ENCODE data around the gene CBX6. TPM values are rescaled to one million over a fixed set of nuclear protein-coding genes. Genes with fewer than 3 reads are reported as not detected.
"Not testable (repeated sequence)": the region's sequence is repeated elsewhere in the genome, so short reads cannot be mapped to it uniquely, and the experiment has no call there.

Gene CBX6
- total RNA-seq, 1 donor from 2014 or later: 11.0 TPM

DNA sequence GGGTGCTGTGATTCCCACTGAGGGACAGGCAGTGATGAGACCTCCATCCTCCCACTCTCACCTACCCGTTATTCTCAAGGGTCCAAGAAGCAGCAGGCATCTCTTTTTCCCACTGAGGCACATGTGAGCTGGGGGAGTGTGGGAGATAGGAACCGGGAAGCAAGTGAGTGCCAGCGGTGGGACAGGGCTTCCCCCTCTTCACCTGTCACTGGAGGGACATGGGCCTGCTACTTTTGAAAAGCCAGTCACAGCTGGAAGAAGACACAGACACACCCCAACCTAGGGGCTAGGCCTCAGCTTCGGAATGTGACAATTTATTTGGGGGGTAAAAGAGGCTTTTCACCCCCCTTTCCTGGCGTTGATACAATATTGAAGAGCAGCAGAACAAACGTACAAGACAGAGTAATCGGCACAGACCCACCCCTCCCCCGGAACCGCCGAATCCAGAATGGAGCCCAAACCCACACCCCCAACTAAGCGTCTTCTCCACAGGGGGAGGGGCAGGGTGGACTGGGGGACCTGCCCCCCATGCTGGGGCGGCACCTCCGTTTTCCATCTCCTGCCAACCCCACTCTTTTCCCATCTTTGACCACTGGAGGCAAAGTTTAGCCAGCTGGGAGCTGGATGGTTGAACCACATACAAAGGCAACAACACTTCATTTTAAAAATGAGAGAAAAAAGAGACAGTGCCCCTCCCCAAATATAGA lies 10.7 kb downstream of the CBX6 start:
- no peak for DNase-seq (ENCODE audit: low spot score)
- H3K27ac Mint-ChIP-seq (ENCODE audit: unreplicated experiment): no peak overlapping the region

GRCh38 chr22:38860283-38861169 lies 11.5 kb downstream of the CBX6 start:
- no peak overlapping the region for H3K27ac Mint-ChIP-seq (ENCODE audit: unreplicated experiment)

More for the DNA sequence above, 10.7 kb downstream of the CBX6 start:
- no peaks in the 10 kb centered on the region for H3K4me1 Mint-ChIP-seq (ENCODE audit: unreplicated experiment)
- H3K27me3 Mint-ChIP-seq (ENCODE audit: unreplicated experiment): peaks cover 2% of the 10 kb centered on the region
- H3K9me3 Mint-ChIP-seq (ENCODE audit: unreplicated experiment): no peaks in the 10 kb centered on the region
- H3K4me3 Mint-ChIP-seq (ENCODE audit: unreplicated experiment): no peak overlapping the region
- H3K36me3 Mint-ChIP-seq (ENCODE audit: low read depth, unreplicated experiment): no peaks in the 10 kb centered on the region
- TF ChIP-seq, protein P1, sequence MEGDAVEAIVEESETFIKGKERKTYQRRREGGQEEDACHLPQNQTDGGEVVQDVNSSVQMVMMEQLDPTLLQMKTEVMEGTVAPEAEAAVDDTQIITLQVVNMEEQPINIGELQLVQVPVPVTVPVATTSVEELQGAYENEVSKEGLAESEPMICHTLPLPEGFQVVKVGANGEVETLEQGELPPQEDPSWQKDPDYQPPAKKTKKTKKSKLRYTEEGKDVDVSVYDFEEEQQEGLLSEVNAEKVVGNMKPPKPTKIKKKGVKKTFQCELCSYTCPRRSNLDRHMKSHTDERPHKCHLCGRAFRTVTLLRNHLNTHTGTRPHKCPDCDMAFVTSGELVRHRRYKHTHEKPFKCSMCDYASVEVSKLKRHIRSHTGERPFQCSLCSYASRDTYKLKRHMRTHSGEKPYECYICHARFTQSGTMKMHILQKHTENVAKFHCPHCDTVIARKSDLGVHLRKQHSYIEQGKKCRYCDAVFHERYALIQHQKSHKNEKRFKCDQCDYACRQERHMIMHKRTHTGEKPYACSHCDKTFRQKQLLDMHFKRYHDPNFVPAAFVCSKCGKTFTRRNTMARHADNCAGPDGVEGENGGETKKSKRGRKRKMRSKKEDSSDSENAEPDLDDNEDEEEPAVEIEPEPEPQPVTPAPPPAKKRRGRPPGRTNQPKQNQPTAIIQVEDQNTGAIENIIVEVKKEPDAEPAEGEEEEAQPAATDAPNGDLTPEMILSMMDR (IDR thresholded peaks at IDR 0.05; ENCODE audit: unreplicated experiment): no peak

GRCh38 chr22:38859581-38860282 lies 12.3 kb downstream of the CBX6 start:
- TF ChIP-seq, protein P1 (IDR thresholded peaks at IDR 0.05; ENCODE audit: unreplicated experiment): no peak
- no peak for DNase-seq (ENCODE audit: low spot score)
- no peak overlapping the region for H3K27ac Mint-ChIP-seq (ENCODE audit: unreplicated experiment)
- H3K27me3 Mint-ChIP-seq (ENCODE audit: unreplicated experiment): peaks cover 2% of the 10 kb centered on the region
- H3K9me3 Mint-ChIP-seq (ENCODE audit: unreplicated experiment): no peaks in the 10 kb centered on the region
- no peaks in the 10 kb centered on the region for H3K36me3 Mint-ChIP-seq (ENCODE audit: low read depth, unreplicated experiment)
- H3K4me3 Mint-ChIP-seq (ENCODE audit: unreplicated experiment): no peak overlapping the region
- H3K4me1 Mint-ChIP-seq (ENCODE audit: unreplicated experiment): no peaks in the 10 kb centered on the region

More at GRCh38 chr22:38860283-38861169, 11.5 kb downstream of the CBX6 start:
- no peak for DNase-seq (ENCODE audit: low spot score)
- peaks cover 2% of the 10 kb centered on the region for H3K27me3 Mint-ChIP-seq (ENCODE audit: unreplicated experiment)
- H3K9me3 Mint-ChIP-seq (ENCODE audit: unreplicated experiment): no peaks in the 10 kb centered on the region
- TF ChIP-seq, protein P1 (IDR thresholded peaks at IDR 0.05; ENCODE audit: unreplicated experiment): no peak
- no peaks in the 10 kb centered on the region for H3K4me1 Mint-ChIP-seq (ENCODE audit: unreplicated experiment)
- H3K4me3 Mint-ChIP-seq (ENCODE audit: unreplicated experiment): no peak overlapping the region
- H3K36me3 Mint-ChIP-seq (ENCODE audit: low read depth, unreplicated experiment): no peaks in the 10 kb centered on the region

DNA sequence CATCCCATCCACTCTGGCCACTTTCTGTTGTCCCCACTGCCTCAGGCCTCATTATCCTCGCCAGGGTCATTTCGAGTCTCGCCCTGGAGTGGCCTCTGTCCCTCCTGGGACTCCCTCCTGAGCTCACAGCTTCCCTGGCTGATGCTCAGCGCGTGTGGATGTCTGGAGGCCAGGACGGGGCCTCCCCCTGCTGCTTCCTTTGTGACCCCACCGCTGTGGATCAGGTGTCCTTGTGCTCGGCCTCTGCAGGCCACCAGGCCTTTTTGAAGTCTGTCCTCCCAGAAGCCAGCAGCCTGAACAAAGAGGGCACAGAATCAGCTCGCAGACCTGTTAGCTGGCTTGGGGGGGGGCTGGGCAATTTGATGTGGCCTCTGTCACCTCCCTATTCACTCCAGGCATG lies 13.5 kb downstream of the CBX6 start:
- Mint-ChIP-seq H3K27ac (ENCODE audit: unreplicated experiment) (no peak overlapping the region), H3K9me3 (ENCODE audit: unreplicated experiment) (no peaks in the 10 kb centered on the region), H3K27me3 (ENCODE audit: unreplicated experiment) (no peaks in the 10 kb centered on the region), H3K4me1 (ENCODE audit: unreplicated experiment) (no peaks in the 10 kb centered on the region), H3K36me3 (ENCODE audit: low read depth, unreplicated experiment) (no peaks in the 10 kb centered on the region), H3K4me3 (ENCODE audit: unreplicated experiment) (no peak overlapping the region)
- TF ChIP-seq, protein P1 (IDR thresholded peaks at IDR 0.05; ENCODE audit: unreplicated experiment): no peak
- DNase-seq (ENCODE audit: low spot score): no peak

- not testable (repeated sequence) for H3K27me3 Mint-ChIP-seq (ENCODE audit: unreplicated experiment); H3K36me3 Mint-ChIP-seq (ENCODE audit: low read depth, unreplicated experiment); H3K27ac Mint-ChIP-seq (ENCODE audit: unreplicated experiment); H3K4me1 Mint-ChIP-seq (ENCODE audit: unreplicated experiment); H3K4me3 Mint-ChIP-seq (ENCODE audit: unreplicated experiment); H3K9me3 Mint-ChIP-seq (ENCODE audit: unreplicated experiment); DNase-seq (ENCODE audit: low spot score)
Observed at GRCh38 chr22:38854476-38854875, 17.5 kb downstream of the CBX6 start.

DNA sequence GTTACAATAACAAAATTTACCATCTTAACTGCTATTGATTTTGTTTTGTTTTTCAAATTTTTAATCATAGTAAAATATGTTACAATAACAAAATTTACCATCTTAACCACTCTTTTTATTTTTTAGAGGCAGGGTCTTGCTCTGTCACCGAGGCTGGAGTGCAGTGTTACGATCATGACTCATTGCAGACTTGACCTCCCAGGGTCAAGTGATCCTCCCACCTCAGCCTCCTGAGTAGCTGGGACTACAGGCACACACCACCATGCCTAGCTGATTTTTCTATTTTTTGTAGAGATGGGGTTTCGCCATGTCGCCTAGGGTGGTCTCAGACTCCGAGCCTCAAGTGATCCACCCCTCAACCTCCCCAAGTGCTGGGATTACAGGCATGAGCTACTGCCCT lies 18.1 kb downstream of the CBX6 start:
- H3K4me1 Mint-ChIP-seq (ENCODE audit: unreplicated experiment); H3K36me3 Mint-ChIP-seq (ENCODE audit: low read depth, unreplicated experiment); H3K9me3 Mint-ChIP-seq (ENCODE audit: unreplicated experiment); H3K27me3 Mint-ChIP-seq (ENCODE audit: unreplicated experiment); H3K4me3 Mint-ChIP-seq (ENCODE audit: unreplicated experiment); DNase-seq (ENCODE audit: low spot score); H3K27ac Mint-ChIP-seq (ENCODE audit: unreplicated experiment): not testable (repeated sequence)

Data from endothelial cell (in vitro differentiated cells).